Spleen (tissue), 7 donors: ENCODE measurements around the gene CNTNAP2.

ENCODE experiments used
- CTCF ChIP-seq, 11 experiments: fragments of 200-600 bp in 7 of 11; fragments of 450-650 bp in 4 of 11; sonication (generic) in 4 of 11; IDR thresholded peaks in 8 of 11; conservative IDR thresholded peaks in 3 of 11; 1 replicate in 7 of 11; 2 replicates in 4 of 11; pipeline versions ENCODE4 v1.4.0 to v1.8.0; 2016 to 2021; ENCODE audit warnings: antibody characterized with exemption in 11 of 11, inconsistent platforms in 4 of 11, mild to moderate bottlenecking in 1 of 11
- POLR2AphosphoS5 ChIP-seq, 3 donors: sonication (generic); formaldehyde crosslinking; IDR thresholded peaks; one replicate each; pipeline ENCODE4 v1.5.1; 2017; ENCODE audit warnings: antibody characterized with exemption in 3 of 3
- donor health status: DM: no; HTN: no; CAD: no; lungs with moderate emphysema.
- donor health status: DM: no; HTN: no; CAD: no.
- donor health status: DM: no; HTN: no; CAD: no.

- no peak for TF ChIP-seq CTCF (IDR thresholded peaks at IDR 0.05 in 8 of 11, conservative IDR thresholded peaks at IDR 0.05 in 3 of 11)
- no peak for TF ChIP-seq POLR2AphosphoS5 (IDR thresholded peaks at IDR 0.05)
Observed at GRCh38 chr7:148214101-148214500, 2097.5 kb downstream of the CNTNAP2 start.
